Hindlimb muscle (tissue), 1 donor: ENCODE measurements around the gene PLEKHA5. TPM values are rescaled to one million over a fixed set of nuclear protein-coding genes. Genes with fewer than 3 reads are reported as not detected.
"Not testable (repeated sequence)": the region's sequence is repeated elsewhere in the genome, so short reads cannot be mapped to it uniquely, and the experiment has no call there.

Experiments used
- DNase-seq: peaks from one replicate; pipeline ENCODE4 v3.0.0-alpha.2; 2013
- polyA plus RNA-seq: library from polyadenylated mRNA; unstranded; fragments of 120-200 nt; gene quantifications from one replicate; pipeline ENCODE4 v1.2.1, GENCODE V29; 2013; ENCODE audit not compliant: insufficient read length

Gene PLEKHA5
- polyA plus RNA-seq, 1 donor, result 15.1 TPM

DNA sequence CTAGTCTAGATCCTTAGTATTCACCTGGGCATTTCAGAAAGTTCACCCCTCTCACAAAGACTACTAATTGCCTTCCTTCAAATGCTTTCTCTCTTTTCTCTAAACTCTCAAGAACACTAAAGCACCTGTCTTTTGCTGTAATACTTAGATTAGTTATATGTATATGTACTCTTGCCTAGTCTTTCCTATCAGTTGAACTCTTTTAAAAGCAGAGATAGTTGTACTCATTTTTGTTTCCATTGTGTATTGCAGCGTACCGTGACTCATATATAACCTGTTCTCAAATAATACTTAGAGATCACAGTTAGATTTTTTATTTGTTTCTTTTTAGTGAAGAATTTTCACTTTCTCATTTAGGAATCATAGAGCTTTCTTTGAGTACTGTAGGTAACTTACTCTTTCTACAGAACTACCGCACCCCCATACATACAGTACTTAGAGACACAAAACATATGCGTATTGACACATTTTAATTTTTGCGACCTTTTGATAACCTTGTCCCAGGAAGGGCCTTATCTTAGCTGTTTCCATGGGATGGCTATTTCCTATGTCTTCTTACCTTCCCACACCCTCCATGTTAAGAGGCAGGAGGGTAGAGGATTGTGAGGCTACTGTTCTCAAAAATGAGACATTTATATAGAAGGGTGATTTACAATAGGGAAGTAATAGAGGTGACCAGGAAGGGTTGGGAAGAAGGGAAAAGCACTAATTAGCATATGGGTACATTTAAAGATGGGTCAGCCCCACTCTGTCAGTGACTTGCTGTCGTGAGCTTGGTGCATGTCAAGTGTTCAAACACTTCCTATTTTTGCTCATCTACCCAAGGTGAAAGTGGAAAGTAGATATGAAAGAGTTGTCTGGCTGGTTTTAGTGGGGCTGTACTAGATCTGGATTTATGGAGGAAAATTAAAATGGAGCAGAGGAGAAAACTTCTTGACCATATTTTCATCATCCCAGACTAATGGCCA is 74.3 kb downstream of the PLEKHA5 start:
- DNase-seq, result no peak

DNA sequence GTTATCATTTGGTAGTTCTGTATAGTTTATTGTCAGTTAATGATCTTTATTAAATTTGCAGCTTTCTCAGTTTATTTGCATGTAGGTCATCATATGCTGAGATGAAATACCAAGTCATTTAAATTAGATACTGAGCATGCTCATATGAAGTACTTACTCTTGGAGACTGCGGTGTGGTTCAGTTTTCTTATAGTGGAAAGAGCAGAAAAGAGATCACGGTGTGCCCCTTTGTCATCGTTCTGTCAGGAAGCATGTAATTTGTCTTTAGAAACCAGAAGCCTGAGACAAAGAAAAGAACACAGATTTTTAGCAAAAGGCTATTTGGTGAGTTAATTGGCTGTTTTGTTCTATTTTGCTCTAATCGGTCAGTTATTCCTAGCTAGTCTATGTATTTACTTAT is 75.6 kb downstream of the PLEKHA5 start:
- DNase-seq, result no peak

GRCh38 chr12:19206493-19207077 is 77.1 kb downstream of the PLEKHA5 start:
- no peak for DNase-seq

DNA sequence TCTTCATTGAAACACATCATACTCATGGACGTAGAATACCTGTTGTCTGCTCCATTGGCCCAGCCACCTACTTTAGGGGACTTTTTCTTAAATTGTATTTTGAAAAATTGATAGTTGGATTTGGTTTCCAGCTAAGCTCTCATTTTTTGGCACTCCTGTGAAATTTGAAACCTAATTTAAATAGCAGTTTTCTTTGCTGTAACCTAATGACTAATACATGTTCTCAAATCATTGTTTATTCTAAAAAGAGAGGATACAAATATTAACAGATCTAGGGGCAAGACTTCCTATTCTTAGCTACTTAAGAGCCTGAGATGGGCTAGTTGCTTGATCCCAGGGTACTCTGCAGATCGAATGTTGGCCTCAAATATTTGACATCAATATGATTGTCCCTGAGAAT is 78.9 kb downstream of the PLEKHA5 start:
- DNase-seq, result no peak

- no peak for DNase-seq
These were observed 80.1 kb downstream of the PLEKHA5 start for GRCh38 chr12:19209661-19210060.

DNA sequence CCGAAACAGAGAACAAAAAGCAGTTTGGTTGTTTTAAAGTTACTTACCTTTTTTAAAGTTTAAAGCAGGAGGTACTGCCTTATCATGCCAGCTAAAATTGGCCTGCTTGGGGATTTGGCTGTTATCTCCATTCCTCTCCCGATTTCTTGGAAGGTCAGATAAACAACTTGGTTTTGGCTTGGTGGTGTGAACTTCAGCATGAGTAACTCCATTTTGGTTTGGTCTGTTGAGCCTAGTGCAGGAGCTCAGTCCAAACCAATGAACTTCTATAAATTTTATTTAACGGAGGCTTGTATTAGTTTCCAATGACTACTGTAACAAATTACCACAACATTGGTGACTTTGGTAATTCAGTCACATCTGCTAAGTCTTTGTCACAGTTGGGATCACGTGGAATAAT is 82.3 kb downstream of the PLEKHA5 start:
- no peak for DNase-seq

GRCh38 chr12:19212245-19212644 is 82.7 kb downstream of the PLEKHA5 start:
- no peak for DNase-seq

GRCh38 chr12:19214020-19214419 is 84.5 kb downstream of the PLEKHA5 start:
- DNase-seq, result no peak

- no peak for DNase-seq
These were observed 85.6 kb downstream of the PLEKHA5 start for GRCh38 chr12:19215115-19215514.

DNA sequence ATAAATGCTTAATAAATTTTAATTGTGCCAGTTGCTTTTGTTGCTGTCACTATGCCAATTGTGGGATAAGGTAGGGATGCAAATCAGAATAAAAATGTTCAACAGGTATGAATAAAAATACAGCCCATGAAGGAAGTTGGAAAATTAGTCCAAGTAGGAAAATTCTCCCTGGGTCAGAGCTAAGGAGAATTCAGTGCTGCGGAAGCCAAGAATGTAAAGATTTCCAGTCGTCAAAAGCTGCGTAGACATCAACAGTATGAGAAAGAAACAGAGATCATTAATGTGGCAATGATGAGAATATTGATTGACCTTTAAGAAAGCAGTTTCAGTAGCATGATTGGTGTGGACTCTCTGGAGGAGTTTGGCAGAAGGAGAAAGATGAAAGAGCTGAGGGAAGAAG is 87.9 kb downstream of the PLEKHA5 start:
- no peak for DNase-seq

- no peak for DNase-seq
These were observed 90.7 kb downstream of the PLEKHA5 start for GRCh38 chr12:19220205-19220604.

GRCh38 chr12:19220852-19221466 is 91.4 kb downstream of the PLEKHA5 start:
- no peak for DNase-seq

DNA sequence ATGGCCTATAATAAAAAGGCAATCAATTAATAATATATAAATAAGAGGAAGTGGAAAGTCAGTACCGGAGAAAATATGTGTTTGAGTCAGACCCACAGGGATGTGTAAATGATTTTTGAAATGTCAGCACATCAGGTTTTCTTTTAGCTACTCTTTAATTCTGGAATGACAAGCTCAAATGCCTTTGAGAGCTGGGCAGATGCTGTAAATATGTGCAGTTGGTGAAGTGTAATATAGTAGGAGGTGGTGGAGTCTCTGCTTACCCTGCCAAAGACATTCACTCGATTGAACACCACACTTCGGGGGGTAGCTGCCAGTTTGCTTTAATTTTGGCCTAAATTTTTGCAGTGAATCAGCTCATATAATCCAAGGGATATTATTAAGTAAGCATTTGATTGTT is 93.0 kb downstream of the PLEKHA5 start:
- DNase-seq, result no peak

DNA sequence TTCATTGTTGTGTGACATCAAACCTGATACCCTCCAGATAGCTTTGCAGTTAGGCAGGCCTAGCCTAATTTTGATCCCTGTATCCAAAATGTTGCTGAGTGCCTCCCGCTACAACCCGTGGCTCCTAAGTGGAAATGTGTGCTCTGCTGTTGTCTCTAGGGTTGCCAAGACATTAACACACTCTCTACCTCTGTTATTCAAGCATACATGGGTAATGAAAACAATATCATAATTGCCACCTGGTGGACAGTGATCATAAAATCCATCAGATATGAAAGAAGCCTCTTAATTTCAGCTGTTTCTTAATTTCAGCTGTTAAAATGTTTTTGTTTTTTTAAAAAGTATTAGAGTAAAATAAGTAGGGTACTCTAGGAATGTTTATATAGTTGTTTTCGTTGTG is 93.5 kb downstream of the PLEKHA5 start:
- DNase-seq, result no peak

GRCh38 chr12:19223695-19224094 is 94.2 kb downstream of the PLEKHA5 start:
- no peak for DNase-seq

GRCh38 chr12:19224746-19225145 is 95.2 kb downstream of the PLEKHA5 start:
- no peak for DNase-seq

DNA sequence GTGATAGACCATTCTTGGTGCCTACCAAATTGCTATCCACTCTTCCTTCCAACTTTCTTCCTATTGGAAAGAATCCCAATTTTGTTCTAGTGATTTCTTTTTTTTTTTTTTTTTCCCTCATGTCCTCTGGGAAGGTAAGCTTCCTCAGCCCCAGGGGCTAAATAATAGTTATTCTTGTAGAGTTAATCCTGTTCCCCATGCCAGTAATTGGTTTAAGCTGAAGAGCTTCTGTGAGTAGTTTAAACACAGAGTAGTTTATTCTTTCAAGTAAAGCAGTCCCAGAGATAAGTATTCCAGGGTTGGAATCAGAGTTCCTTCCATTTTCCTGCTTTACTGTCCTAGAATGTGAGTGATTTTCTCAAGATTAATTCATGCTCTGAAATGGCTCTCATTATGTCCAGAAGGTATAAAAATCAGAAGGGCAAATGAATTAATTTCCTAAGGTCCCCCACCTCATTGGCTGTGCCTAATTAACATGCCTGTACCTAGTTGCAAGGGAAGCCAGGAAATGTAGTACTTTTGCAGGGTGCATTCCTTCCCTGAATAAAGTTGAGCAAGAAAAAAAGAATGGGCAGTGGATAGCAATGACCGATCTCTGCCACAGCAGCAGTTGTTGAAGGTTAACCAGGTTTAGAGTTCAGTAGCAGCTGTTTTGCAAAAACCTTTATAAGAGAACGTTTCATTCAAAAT is 97.8 kb downstream of the PLEKHA5 start:
- DNase-seq, result no peak

DNA sequence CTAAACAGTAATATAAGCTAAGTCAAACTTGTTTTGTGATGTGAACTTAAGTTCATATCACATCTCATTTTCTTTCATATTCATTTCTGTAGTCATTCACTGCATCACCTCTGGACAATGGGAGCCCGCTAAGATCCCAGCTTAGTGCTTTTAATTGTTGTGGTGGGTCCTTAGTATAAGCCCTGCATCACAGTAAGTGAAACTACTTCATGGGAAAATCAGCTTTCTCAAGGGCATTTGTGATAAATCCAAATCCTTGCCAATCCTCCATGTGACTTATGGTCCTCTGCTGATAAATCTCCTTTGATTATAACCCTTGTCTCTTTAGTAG is 98.3 kb downstream of the PLEKHA5 start:
- DNase-seq, result no peak

DNA sequence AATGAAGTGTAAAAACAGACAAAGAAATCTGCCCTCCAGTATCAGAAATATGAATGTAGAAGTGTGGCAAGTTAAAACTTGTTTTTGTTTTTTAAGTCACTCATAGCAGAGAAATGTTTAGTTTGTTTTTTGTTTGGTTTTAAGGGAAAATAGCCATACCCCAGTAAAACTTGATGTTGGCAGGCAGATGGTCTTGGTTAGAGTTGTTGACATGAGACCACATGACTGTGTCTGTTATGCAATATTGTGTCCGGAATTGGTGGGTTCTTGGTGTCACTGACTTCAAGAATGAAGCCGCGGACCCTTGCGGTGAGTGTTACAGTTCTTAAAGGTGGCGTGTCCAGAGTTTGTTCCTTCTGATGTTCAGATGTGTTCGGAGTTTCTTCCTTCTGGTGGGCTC is 99.5 kb downstream of the PLEKHA5 start:
- DNase-seq, result not testable (repeated sequence)

DNA sequence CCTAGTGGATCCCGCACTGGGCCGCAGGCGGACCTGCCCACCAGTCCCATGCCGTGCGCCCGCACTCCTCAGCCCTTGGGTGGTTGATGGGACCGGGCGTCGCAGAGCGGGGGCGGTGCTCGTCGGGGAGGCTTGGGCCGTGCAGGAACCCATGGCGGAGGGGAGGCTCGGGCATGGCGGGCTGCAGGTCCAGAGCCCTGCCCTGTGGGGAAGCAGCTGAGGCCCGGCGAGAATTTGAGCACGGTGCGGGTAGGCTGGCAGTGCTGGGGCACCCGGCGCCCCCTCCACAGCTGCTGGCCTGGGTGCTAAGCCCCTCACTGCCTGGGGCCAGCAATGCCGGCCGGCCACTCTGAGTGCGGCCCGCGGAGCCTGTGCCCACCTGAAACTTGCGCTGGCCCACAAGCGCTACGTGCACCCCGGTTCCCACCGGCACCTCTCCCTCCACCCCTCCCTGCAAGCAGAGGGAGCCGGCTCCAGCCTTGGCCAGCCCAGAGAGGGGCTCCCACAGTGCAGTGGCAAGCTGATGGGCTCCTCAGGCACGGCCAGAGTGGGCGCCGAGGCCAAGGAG is 100.8 kb downstream of the PLEKHA5 start:
- no peak for DNase-seq

- DNase-seq, result no peak
These were observed 101.4 kb downstream of the PLEKHA5 start for GRCh38 chr12:19230896-19231295.

DNA sequence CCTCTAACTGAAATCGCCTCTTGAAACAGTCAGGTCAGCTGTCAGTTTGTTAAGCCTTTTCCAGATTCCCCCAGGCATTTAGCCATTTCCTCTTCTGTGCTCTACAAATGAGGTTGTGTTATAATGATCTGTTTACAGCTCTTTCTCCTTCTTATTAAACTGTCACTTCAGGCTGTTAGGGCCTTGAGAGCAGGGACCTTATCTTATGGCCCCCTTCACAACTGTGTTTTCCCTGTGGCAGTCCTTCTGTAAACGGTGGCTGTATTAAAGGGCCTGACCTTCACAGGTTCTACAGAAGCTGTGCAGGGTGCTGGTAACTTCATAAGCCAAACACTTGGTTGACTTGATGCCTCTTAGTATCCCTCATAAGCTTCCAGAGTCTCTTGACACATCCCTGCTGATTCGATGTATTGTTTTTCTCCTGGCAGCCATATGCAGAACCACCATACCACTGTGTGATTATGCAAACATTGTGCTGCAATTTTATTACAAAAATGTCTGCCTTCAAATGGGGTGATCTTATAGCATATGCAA is 104.7 kb downstream of the PLEKHA5 start:
- no peak for DNase-seq
